Stimulated activated CD4-positive, alpha-beta T cell treated with anti-CD3 and anti-CD28 coated beads, Interleukin-2, amount 100 ng/mL, for 4 hours (primary cell): ENCODE measurements around the gene PREX1.
"Not testable (repeated sequence)": the region's sequence is repeated elsewhere in the genome, so short reads cannot be mapped to it uniquely, and the experiment has no call there.

Experiments used
- DNase-seq: peaks from one replicate; pipeline ENCODE4 v3.0.0-alpha.2; 2020; ENCODE audit warnings: low read depth

The PREX1 gene

DNA sequence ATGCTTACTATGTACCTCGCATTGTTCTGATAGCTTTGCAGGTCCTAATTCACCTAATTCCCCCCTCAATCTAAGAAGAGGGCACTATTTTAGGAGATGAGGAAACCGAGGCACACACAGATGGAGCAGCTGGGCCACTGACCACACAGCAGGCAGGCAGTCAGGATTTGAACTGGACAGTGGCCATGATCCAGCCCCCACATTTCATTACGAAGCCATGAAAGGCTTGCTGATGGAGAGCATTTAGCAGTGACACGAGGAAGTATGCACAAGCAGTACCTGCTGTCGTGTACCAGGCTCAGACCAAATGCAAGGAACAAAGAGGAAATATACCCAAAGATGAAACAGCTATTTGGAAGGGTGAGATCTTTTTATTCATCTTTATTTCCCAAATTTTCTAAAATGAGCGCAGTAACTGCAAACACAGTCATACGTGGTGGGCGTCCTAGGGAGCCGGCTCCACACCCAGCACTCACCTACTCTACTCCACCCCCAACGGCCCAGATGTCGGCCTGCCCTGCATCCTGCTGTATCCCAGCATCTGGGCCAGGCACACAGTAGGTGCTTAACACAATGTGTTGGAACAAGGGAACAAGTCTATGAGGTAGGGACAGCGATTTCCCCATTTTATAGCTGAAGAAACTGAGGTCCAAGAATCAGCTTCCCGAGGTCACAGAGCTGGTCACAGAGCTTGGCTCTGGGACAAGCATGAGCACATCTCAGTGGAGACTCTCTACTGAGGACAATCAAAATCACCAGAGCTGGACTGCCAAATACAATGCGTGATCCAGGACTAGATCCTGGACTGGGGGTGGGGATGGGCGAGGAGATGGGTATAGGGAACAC is 15.0 kb downstream of the PREX1 start:
- no peak for DNase-seq

DNA sequence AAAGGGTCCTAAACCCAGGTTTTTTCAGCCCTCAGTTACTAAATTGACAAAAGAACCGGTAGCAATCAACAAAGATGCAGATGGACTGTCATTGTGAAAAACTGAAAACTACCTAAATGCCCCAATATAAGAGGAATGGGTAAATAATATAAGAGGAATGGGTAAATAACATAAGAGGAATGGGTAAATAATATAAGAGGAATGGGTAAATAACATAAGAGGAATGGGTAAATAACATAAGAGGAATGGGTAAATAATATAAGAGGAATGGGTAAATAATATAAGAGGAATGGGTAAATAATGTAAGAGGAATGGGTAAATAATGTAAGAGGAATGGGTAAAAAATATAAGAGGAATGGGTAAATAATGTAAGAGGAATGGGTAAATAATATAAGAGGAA is 15.7 kb downstream of the PREX1 start:
- not testable (repeated sequence) for DNase-seq

DNA sequence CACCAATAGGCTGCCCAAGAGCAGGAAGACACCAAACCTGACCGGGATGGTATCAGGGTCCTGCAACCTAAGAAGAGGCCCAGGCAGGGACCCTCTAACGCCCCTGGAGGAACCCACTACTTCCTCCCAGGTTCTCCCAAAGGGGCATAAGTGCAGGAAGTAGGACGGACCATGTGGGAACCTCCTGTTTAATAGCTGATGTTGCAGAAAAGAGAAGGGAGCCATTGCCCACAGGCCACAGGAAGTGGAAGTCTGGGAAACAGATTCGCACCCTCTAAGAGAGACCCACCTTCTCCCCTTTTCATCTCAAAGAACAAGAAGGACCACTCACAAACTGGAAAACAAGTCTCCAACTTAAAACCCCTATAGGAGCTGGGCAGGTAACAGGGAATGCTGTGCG is 18.1 kb downstream of the PREX1 start:
- DNase-seq, result no peak

DNA sequence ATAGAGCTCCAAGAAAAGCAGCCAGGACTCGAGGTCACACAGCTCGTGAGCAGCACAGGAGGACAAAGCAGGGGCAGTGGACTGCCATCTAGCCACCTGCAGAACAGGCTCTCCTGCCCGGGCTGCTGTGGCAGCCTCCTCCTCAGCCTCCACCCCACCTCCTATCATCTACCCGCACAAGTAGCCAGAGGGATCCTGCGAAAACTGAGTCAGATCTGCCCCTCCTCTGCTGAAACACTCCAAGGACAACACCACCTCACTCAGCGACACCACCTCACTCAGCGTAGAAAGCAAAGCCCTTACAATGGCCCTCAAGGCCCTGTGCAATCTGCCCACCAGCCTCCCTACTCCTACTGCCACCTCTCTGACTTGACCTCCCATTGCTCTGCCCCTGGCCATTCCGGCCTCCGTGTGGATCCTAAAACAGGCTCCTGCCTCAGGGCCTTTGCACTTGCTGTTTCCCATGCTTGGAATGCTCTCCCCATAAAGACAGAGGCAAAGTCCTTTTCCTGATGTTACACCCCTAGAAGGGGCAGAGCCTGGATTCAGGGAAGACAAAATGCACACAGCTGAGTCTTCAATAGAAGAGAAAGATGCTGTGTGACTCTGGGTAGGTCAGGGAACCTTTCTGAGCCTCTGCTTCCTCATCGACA is 19.3 kb downstream of the PREX1 start:
- DNase-seq, result no peak

DNA sequence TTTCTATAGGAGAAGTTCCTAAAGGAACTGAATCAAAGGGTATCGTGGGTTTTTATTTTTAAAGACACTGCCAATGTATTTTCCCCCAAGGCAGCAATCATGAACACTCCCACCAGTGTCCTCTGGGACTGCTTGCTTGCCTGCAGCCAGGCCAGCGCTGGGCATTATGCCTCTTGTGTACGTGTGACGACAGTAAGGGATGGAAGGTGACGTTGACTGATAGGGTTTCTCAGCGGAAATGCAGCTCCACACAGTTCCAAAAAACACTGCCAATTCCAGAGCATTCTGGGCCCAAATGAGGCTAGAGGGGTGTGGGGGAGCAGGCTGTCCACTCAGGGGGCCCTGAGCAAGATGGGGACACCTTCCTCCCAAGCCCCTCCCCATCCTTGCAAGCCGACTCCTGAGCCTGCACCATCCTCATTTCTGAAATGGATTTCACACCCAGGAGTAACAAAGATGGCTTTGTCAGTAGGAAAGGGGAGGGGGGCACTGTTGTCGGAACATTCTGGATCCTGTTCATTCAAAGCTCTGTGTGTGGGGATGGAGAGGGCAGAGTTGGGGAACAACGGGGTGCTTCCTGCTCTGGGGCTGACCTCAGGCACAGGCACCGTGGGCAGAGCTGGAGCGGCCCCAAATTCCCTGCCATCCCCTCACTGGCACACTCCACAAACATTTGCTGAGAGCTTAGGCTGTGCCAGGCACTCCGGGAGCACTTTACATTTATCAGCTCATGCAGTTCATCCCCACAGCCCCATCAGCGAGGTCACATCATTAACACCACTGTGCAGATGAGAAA is 20.0 kb downstream of the PREX1 start:
- no peak for DNase-seq

DNA sequence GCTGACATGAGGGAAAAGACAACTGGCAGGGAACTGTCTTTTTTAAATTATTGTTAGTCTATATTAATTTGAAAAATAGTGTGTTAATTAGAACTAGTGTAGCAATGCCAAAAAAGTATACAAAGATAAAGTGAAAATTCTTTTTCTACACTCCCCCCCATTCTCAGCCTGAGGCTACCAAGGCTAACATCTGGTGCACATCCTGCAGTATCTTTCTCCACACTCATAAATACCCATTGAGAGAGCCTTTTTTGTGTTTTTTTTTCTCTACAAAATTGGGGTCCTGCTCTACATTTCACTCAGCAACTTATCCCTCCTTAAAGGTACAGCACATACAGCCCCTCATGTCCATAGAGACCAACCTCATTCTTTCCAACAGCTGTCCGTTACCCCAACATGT is 20.7 kb downstream of the PREX1 start:
- DNase-seq, result no peak

DNA sequence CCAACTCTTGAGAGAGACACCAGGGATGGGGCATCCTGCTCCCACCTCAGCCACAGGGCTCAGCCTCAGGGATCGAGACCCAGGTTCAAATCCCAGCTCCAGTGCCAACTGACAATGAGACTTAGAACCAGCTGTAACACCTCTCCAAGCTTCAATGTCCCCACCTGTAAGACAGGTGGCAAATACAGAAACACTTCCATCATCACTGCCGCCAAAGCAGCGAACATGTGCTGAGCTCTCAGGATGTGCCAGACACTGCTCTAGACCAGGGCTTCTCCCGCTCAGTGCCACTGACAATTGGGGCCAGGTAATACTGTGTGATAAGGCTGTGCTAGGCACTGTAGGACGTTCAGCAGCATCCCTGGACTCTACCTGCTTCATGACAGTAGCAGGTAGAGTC is 22.1 kb downstream of the PREX1 start:
- no peak for DNase-seq

DNA sequence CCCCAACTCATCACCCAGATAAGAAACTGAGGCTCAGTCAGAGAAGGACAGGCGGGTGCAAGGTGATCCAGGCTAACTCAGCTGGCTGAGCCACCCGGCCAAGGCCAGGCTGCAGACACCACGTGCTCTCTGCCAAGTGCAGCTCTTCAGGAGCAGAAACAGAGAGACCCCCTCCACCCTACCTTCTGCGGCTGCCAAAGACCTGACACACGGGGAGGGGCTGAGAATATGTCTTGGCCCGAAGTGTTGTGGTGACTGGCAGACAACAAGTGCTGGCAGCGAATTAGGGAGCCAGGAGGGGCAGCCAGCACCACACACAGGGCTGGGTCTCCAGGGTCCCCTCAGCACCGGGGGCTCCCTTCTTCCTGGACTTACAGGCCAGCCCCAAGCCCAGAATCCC is 22.5 kb downstream of the PREX1 start:
- DNase-seq, result no peak

DNA sequence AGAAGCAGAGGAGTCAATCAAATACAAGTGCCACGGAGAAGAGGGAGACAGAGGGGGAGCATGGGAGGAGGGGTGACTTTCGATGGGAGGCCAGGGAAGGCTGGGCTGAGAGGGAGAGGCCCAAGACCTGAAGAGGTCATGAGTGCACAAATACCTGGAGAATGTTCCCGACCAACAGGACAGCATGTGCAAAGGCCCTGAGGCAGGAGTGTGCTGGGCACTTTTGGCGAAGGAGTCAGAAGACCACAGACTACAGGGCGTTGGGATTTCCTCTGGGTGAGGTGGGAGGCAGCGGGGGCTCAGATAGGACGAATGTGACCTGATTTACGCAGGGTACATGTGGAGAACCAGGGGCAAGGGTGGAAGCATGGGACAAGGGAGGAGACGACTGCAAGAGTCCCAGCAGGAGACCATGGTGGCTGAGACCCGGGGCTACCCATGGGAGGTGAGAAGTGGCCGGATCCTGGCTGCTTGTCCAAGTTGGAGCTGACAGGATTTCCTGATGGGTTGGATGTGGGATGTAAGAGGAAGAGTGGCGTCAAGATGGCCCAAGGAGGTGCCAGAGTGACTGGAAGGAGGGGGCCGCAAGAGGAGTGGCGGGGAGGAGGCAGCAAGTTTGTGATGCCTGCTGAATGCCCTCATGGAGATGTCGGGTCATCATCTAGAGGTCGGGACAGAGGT is 23.4 kb downstream of the PREX1 start:
- DNase-seq, result no peak

DNA sequence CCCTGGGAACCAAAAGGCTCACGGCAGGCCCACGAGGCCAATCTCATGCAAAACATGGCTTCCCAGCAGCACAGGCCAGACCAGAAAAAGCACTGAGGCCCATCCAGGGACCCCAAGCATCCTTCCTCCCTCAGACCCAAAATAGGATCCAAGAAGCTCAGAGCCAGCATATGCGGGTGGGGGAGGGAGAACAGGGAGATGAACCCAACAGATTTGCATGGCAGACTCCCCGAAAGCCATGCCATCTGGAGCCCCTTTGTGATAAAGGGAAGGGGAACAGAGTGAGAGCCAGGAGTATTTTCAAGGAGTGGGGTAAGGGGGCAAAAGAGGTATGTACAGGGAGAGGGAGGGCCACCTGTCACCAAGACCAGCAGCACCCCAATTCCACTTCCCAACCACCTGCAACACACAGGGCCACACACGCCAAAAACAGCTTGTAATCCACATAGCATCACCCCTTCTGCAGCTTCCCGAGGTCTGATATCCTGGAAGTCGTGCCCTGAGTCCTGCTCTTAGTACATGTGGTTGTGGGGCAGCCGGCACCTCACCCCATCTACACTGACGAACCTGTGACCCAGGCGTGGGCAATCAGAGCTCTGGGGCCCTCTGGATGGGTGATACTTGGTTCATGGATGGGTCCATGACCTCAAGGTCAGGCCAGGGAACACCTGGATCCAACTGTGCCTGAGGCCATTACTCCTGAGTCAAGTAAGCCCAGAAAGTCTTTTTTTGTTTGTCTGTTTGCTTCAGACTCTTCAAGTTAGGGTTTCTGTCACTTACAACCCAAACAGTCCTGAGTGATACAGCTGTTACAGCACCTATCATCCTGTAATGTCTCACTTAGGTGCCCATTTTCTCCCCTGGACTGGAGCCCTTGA is 24.4 kb downstream of the PREX1 start:
- DNase-seq, result no peak

DNA sequence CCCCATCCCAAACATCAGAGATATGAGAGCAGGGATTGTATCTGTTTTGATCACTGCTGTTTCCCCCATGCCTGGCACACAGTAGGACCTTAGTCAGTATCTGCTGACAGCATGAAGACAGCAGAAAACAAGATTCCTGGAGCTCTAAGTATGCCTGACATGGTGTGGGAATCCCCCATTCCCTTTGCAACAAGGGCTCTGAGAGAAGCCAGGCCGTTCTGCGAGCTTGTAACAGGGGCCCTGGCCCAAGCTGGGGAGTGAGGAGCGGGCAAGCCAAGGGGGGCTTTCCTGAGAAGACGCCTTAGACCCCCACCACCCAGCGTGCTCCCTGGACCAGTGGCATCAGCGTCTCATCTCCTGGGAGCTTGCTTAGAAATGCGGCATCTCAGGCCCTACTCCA is 25.2 kb downstream of the PREX1 start:
- no peak for DNase-seq

DNA sequence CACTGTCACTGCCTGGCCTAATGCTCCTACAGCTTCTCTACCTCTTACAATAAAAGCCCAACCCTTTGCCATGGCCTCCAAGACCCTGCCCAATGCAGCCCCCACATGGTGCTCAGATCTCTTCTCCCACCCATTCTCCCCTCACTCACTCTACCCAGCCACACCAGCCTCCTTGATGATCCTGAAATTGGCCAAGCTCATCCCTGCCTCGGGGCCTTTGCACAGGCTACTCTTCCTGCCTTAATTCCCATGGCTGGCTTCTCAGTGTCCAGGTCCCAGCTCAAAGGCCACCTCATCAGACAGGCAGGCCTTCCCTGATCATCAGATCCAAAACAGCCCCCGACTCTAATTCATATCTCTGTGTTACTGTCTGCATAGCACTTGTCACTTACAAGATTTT is 25.6 kb downstream of the PREX1 start:
- DNase-seq, result no peak

DNA sequence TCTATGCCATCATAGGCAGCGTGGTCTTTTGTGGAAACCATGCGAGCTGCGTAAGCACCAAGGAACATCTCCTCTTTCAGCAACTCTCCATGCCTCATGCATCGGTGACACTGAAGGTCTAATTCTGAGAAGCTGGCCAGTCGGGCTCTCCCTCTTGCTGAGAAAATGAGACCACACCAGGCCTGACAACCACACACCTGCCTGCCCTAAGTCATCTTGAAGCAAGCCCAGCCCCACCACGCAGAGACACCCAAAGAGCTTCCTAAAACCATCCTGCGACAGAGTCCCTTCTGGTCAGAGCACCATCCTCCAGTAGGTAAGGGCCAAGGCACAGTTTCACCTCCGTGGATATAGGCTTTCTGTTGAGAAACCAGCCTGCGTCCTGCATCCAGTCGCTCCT is 26.6 kb downstream of the PREX1 start:
- no peak for DNase-seq

DNA sequence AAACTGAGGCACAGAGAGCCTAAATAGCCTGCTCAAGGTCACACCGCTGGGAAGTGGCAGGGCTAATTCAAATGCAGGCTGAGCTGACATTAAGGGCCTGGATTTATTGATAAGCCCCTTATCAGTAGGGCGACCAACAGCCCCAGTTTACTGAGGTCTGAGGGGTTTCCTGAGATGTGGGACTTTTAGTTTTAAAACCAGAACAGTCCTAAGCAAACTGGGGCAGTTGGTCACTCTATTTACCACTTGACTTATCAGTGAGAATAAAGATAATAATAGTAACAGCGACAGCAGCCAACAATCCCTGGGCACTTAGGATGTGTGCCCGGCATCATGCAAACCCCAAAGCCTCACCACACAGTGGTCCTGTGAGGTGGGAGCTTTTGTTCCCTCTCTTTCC is 27.6 kb downstream of the PREX1 start:
- DNase-seq, result no peak

DNA sequence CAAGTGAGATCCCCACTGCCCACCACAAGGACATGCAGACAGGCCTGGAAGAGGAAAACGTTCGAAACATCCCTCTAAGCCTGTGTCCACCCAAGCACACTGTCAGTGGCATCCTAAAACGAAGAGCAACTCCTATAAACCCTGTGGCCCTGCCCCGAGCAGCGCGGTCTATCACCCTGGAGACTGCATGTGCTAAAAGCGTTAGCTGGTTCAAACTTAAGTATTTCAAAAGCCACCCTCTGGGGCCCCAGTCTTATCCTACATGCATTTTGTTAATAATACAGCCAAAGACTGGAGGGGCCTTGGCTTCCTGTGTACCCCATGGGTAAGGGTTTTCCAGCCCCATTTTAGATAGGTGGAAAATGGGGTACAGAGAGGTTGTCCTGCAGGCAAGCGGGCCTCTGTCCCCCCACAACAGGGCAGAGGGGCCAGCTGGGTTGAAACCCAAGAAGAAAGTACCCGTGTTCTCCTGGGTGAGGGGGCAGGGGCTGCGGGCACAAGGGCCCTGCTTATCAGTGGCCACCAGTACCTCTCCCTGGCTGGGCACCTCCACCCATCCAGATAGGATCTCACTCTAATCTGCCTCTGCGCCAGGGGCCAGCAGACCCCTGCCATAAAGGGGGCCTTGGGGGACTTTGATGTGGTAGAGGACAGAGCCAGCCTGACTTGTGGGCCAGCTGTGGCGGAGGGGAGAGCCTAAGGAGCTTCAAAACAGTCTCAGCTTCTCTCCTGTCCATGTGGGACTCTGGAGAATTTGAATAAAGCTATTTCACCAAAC is 28.3 kb downstream of the PREX1 start:
- no peak for DNase-seq

DNA sequence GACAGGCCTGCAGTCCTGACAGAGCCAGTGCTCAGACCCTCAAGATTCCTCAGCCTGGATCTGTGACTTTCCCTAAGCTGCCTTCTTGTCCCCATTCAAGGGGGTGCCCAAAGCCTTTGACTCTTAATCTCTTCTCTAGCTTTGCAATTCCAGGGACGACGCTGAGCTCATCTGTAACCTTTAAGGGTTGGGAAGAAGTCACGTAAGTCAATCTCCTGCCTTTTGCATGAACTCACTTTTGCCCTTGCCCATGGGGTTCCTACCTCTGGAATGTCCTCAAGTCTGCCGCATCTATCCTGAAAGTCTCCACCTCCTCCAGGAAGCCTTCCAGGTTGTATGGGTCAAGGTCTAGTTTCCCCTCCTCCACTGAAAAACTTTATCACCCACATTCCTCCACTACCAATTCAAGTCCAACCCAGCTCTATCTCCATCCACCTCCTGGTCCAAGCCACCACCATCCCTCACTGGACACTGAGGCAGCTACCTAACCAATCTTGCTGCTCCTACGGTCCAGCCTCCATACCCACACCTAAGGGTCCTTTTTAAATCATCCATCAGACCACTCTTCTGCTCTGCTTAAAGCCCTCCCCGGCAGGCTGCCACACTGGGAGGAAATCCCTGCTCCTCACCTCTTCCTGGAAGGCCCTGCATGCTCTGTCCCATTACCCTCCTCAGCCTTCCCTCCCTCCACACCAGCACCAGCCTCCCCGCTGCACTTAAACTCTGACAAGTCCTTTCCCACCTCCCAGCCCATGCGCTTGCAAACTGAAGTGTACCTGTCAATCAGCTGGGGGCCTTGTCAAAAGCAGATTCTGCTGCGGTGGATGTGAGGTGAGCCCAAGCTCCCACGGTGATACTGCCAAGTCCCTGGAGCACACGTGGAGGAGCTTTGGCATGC is 29.7 kb downstream of the PREX1 start:
- DNase-seq, result no peak

DNA sequence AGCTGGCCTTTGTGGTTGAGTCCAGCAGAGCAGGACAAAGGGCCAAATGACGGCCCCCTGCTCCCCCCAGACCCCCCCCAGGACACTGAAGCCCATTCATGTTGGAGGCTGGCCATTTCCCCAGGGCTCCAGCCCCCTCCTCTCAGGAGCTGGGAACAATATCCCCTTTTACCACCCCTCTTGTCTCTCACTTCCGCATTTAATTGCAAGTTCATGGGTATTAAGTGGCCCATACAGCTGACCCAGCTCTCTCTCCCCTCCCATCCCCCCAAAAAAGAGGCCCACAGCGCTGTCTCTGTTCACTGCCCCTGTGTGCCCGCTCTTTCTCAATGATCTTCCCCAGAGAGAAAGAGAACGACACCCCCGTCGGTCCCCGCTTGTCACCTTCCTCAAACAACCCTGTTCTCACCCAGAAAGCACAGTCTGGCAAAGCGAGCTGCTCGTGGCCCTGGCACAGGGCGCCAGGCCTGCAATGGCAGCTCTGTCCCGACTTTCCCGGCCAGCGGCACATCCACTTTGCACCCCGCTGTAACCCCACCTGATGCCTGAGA is 30.4 kb downstream of the PREX1 start:
- DNase-seq, result no peak

DNA sequence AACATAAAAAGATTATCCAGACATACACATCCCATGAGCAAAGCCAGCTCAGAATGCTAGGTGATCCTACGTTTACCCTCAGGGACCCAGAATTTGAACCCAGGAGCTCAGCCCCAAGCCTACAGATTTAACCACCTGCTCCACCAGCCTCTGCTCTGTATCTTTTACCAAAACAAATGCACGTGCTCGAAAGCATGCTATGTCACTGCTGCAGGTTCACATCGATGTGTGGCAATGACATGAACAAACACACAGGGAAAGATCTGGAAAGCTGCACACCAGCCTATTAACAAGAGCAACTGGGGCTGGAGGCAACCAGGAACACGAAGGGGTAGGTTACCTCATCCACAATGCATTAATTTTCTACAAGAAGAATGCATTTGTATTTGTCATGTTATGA is 32.1 kb downstream of the PREX1 start:
- DNase-seq, result no peak

DNA sequence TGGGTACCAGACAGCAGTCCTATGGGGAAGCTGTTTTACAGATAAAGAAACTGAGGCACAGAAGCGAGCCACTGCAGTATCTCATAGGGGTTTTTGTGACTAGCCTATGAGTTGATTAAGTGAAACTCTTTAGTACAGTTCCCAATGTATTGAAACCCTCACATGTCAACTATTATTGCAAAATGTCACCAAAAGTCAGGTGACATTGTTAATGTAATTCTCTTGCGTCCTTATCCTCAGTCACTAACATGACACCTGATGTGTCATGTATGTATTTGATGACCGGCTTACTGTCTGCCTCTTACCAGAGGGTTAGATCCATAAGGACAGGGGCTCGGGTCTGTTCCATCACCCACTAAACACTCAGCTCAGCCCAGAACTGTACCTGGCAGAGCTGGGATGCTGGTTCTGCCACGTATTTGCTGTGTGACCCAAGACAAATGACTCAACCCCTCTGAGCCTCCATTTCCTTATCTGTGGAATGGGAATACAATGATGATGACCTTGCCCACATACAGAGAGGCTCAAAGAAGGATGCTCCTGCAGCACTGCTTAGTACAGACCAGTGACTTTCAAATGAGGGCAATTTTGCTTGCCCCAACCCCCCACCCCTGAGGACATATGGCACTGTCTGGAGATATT is 32.9 kb downstream of the PREX1 start:
- no peak for DNase-seq
